Uterus (tissue), 2 donors: ENCODE data around the gene AHCYL2.

ENCODE experiments used
- CTCF ChIP-seq, 4 experiments: fragments of 200-600 bp in 2 of 4; fragments of 450-650 bp in 2 of 4; sonication (generic) in 2 of 4; IDR thresholded peaks; one replicate each; pipeline ENCODE4 v1.5.1; 2016 to 2019; ENCODE audit warnings: antibody characterized with exemption in 4 of 4, mild to moderate bottlenecking in 2 of 4, moderate library complexity in 1 of 4
- POLR2A ChIP-seq, 2 donors: fragments of 450-650 bp; IDR thresholded peaks; one replicate each; pipeline ENCODE4 v1.6.1; 2016; ENCODE audit warnings: antibody characterized with exemption in 2 of 2, mild to moderate bottlenecking in 1 of 2, moderate library complexity in 1 of 2

GRCh38 chr7:129341212-129341611 is 116.4 kb downstream of the AHCYL2 start:
- TF ChIP-seq POLR2A (IDR thresholded peaks at IDR 0.05) (no peak), CTCF (IDR thresholded peaks at IDR 0.05) (no peak)
